Activated CD8-positive, alpha-beta T cell treated with anti-CD3 and anti-CD28 coated beads for 36 hours (primary cell): ENCODE results near the gene WDFY2. TPM values are rescaled to one million over a fixed set of nuclear protein-coding genes. Genes with fewer than 3 reads are reported as not detected.

Source experiments
- ATAC-seq: fragments of 200-7000 bp; cut with Tn5 transposase; one replicate; pipeline ENCODE4 v1.10.0; 2021; ENCODE audit warnings: mild to moderate bottlenecking, moderate library complexity
- CTCF ChIA-PET: fragments of 350-600 bp; sonication (Branson Sonifier 250); formaldehyde crosslinking; loops from one replicate; lab custom pipeline; 2021; ENCODE audit warnings: antibody characterized with exemption; lab: Charles Lee
- POLR2A ChIA-PET: fragments of 350-600 bp; sonication (Branson Sonifier 250); formaldehyde crosslinking; loops from one replicate; lab custom pipeline; 2021; ENCODE audit warnings: antibody characterized with exemption; lab: Charles Lee
- DNase-seq: peaks from one replicate; pipeline ENCODE4 v3.0.0-alpha.2; 2020
- H3K27ac Mint-ChIP-seq: one replicate; pipeline ENCODE4 v1.8.0; 2021; ENCODE audit warnings: mild to moderate bottlenecking, mixed read lengths
- H3K27me3 Mint-ChIP-seq: one replicate; pipeline ENCODE4 v1.8.0; 2021; ENCODE audit warnings: mixed read lengths
- H3K36me3 Mint-ChIP-seq: one replicate; pipeline ENCODE4 v1.8.0; 2021; ENCODE audit warnings: low read depth, mixed read lengths
- H3K4me1 Mint-ChIP-seq: one replicate; pipeline ENCODE4 v1.8.0; 2021; ENCODE audit warnings: low read depth, mixed read lengths
- H3K4me3 Mint-ChIP-seq: one replicate; pipeline ENCODE4 v1.8.0; 2021; ENCODE audit warnings: mild to moderate bottlenecking, moderate library complexity, mixed read lengths
- H3K9me3 Mint-ChIP-seq: one replicate; pipeline ENCODE4 v1.8.0; 2021; ENCODE audit warnings: mixed read lengths
- intact Hi-C: fragments of 100-400 bp; cut with micrococcal nuclease; formaldehyde crosslinking; loops from one replicate; pipeline ENCODE4 v1.10.0; 2022
- total RNA-seq, 2 experiments: library from RNA; stranded (reverse); gene quantifications; one replicate each; pipeline ENCODE4 v1.2.3, GENCODE V29; 2021
- TF ChIP-seq, protein P1 (sequence below): fragments of 200-600 bp; IDR thresholded peaks from one replicate; pipeline ENCODE4 v1.8.0; 2022; ENCODE audit warnings: antibody characterized with exemption, mild to moderate bottlenecking

WDFY2 gene
- total RNA-seq, 2 experiments from 2014 or later, result 11.2 to 11.6 TPM

DNA sequence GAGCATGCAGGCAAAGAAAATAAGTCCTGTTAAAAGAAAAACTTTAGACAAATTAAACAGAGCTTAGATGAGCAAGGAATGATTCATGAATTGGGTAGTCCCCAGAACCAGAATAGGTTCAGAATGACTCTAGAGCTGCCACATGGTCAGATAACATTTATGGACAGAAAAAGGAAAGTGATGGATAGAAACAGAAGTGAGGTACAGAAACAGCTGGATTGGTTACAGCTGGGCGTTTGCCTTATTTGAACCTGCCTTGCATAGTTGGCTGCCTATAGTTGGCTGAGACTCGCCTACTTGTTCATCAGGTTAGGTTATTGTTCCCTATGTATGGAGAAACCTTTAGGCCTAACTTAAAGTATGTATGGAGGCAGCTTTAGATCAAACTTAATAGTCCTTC lies 35.4 kb downstream of the WDFY2 start:
- peak; percentile 81 for ATAC-seq
- intact Hi-C loops, result loop anchor here (10.0 kb wide), 1 partner anchor 115 kb away; no protein-coding TSS in a partner anchor
- TF ChIP-seq, protein P1, sequence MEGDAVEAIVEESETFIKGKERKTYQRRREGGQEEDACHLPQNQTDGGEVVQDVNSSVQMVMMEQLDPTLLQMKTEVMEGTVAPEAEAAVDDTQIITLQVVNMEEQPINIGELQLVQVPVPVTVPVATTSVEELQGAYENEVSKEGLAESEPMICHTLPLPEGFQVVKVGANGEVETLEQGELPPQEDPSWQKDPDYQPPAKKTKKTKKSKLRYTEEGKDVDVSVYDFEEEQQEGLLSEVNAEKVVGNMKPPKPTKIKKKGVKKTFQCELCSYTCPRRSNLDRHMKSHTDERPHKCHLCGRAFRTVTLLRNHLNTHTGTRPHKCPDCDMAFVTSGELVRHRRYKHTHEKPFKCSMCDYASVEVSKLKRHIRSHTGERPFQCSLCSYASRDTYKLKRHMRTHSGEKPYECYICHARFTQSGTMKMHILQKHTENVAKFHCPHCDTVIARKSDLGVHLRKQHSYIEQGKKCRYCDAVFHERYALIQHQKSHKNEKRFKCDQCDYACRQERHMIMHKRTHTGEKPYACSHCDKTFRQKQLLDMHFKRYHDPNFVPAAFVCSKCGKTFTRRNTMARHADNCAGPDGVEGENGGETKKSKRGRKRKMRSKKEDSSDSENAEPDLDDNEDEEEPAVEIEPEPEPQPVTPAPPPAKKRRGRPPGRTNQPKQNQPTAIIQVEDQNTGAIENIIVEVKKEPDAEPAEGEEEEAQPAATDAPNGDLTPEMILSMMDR, result no peak

DNA sequence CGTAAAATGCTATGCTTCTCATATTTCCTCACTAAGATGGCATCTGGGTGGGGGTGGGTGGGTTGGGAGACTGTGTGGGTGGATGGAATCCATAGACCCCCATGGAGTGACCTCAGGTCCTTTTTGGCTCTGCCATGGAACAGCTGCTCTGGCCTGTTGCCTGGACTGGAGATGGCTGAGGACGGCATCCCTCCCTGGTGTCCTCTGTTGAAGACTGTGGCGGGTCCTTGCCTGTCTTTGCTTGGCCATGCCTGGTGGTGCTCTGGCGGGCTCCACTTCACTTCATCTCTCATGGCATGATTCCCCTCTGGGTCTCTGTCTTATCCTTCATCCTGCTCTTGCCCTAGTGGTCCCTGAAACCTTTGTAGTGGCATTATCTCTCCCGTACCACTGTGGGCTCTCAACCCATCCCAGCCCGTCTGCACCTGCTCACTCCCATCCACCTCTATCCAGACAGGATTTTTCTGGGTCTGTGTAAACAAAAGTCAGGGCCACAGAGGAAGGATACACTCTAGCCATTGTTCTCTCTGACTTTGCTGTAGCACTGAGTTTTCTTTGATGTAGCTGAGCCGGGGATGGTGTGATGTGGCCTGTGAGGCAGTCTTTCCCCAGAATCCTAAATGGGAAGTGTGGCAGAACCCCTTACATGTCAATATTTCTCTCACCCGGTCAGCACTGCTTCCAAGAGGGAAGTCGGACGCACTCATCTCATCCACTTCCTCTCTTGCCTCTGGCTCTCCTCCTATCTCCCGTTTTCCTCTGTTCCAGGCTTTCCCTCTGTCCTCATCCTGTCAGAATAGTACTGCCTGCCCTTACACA lies 36.1 kb downstream of the WDFY2 start:
- Mint-ChIP-seq H3K9me3 (no peaks in the 10 kb centered on the region), H3K27ac (peak overlapping the region; percentile 25), H3K4me3 (no peak overlapping the region), H3K4me1 (peaks cover 36% of the 10 kb centered on the region), H3K36me3 (no peaks in the 10 kb centered on the region), H3K27me3 (no peaks in the 10 kb centered on the region)
- DNase-seq (no peak), ATAC-seq (no peak)
- TF ChIP-seq, protein P1, result no peak
- intact Hi-C loops, result no loop called here
- POLR2A ChIA-PET, result interaction anchor here (0.9 kb wide), 1 partner anchor 10 kb away, joined by 4 read pairs; no protein-coding TSS in a partner anchor
- CTCF ChIA-PET, result no interaction called here

More for the DNA sequence above, 35.4 kb downstream of the WDFY2 start:
- DNase-seq, result peak; percentile 48
- Mint-ChIP-seq H3K9me3 (no peaks in the 10 kb centered on the region), H3K4me3 (no peak overlapping the region), H3K27ac (peak overlapping the region; percentile 61), H3K36me3 (no peaks in the 10 kb centered on the region), H3K27me3 (no peaks in the 10 kb centered on the region), H3K4me1 (peaks cover 38% of the 10 kb centered on the region)
- ChIA-PET POLR2A (interaction anchor here (0.7 to 0.9 kb wide), 3 partner anchors 8 to 35 kb away, joined by 3 to 4 read pairs (median 3); no protein-coding TSS in a partner anchor), CTCF (interaction anchor here (0.9 kb wide), 2 partner anchors 34 to 145 kb away, joined by 3 to 5 read pairs; no protein-coding TSS in a partner anchor)

DNA sequence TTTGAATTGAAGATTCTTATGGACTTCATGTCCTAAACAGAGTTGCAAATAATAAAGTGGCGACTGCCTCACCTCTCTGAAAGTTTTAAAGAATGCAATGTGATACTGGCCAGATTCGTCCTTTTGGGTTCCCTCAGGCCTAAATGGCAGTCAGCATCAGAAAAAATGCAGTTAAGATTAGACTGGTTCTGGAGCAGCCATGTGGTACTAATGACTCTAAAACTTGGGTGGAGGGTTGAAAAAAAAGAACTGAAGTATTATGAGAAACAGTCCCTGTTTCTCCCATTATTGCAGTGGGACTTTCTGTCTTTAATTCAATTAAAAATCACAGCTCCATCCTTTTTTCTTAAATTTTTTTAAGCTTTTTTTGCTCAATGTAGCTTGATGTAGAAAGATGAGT lies 37.3 kb downstream of the WDFY2 start:
- CTCF ChIA-PET, result interaction anchor here (1.3 kb wide), 1 partner anchor 9 kb away, joined by 3 read pairs; no protein-coding TSS in a partner anchor
- POLR2A ChIA-PET, result interaction anchor here (0.8 kb wide), 1 partner anchor 109 kb away, joined by 3 read pairs; no protein-coding TSS in a partner anchor

DNA sequence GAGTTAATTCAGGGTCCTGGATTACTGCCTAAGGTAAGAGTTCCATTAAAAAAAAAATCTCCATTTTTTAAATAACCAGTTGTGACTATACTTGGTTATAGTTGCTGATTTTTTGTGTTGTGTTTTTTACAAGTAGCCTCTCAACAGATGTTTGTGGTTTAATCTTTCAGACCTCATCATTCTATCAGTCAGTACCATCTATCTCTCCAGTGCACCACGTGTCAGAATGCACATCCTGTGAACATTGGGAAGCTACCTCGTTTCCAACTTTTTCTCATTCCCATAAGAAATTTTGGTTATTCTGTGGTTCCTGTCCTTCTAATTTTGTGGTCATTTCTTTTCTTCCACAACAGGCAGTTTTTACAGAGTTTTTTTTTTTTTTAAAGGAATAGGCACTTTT lies 39.2 kb downstream of the WDFY2 start:
- Mint-ChIP-seq H3K4me1 (peaks cover 36% of the 10 kb centered on the region), H3K36me3 (no peaks in the 10 kb centered on the region), H3K9me3 (no peaks in the 10 kb centered on the region), H3K4me3 (no peak overlapping the region), H3K27ac (no peak overlapping the region), H3K27me3 (no peaks in the 10 kb centered on the region)
- no peak for ATAC-seq
- ChIA-PET CTCF (interaction anchor here (1.3 kb wide), 1 partner anchor 504 kb away, joined by 3 read pairs; no protein-coding TSS in a partner anchor), POLR2A (interaction anchor here (1.0 kb wide), 1 partner anchor 10 kb away, joined by 3 read pairs; no protein-coding TSS in a partner anchor)
- TF ChIP-seq, protein P1, result no peak
- intact Hi-C loops, result no loop called here
- no peak for DNase-seq

More for the DNA sequence above, 37.3 kb downstream of the WDFY2 start:
- no peaks in the 10 kb centered on the region for H3K36me3 Mint-ChIP-seq
- DNase-seq, result no peak
- H3K27ac Mint-ChIP-seq, result no peak overlapping the region
- no peaks in the 10 kb centered on the region for H3K27me3 Mint-ChIP-seq
- no peaks in the 10 kb centered on the region for H3K9me3 Mint-ChIP-seq
- TF ChIP-seq, protein P1, result no peak
- no peak overlapping the region for H3K4me3 Mint-ChIP-seq
- intact Hi-C loops, result no loop called here
- ATAC-seq, result no peak
- peaks cover 36% of the 10 kb centered on the region for H3K4me1 Mint-ChIP-seq

DNA sequence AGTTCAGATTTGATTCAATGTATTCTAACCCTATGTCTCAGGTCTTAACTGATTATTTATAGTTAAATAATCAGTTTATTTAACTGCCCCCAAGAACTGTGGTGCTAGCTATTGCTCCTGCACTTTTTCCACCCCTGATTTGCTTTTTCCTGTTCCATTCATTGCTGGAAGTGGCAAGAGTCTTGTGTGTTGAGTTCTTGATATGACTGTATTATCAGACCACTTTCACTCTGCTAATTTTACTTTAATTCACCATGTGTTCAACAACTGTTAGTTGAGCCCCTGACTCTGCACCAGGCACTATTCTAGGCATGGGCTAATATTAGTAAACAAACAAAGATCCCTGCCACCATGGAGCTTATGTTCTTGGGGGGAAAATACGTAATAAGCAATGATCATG lies 39.9 kb downstream of the WDFY2 start:
- Mint-ChIP-seq H3K27ac (no peak overlapping the region), H3K27me3 (no peaks in the 10 kb centered on the region), H3K4me1 (peaks cover 36% of the 10 kb centered on the region), H3K4me3 (no peak overlapping the region), H3K9me3 (no peaks in the 10 kb centered on the region), H3K36me3 (no peaks in the 10 kb centered on the region)
- CTCF ChIA-PET, result interaction anchor here (1.3 kb wide), 1 partner anchor 503 kb away, joined by 3 read pairs; no protein-coding TSS in a partner anchor
- TF ChIP-seq, protein P1, result no peak
- DNase-seq (no peak), ATAC-seq (peak; percentile 22)
- POLR2A ChIA-PET, result no interaction called here
- intact Hi-C loops, result no loop called here
